Esophagus (tissue), 2 donors: ENCODE results near the gene SLF1. TPM values are rescaled to one million over a fixed set of nuclear protein-coding genes. Genes with fewer than 3 reads are reported as not detected.

Experiments used
- H3K27ac ChIP-seq, 2 donors: one replicate each; pipeline ENCODE4 v1.5.1; 2013; ENCODE audit warnings: low read depth in 2 of 2, mild to moderate bottlenecking in 2 of 2, inconsistent platforms in 1 of 2, low read length in 1 of 2, moderate library complexity in 1 of 2
- H3K27me3 ChIP-seq, 2 donors: one replicate each; pipeline ENCODE4 v1.6.1; 2013; ENCODE audit warnings: low read length in 2 of 2, control low read depth in 1 of 2, mild to moderate bottlenecking in 1 of 2; ENCODE audit not compliant: insufficient read depth in 2 of 2, control insufficient read depth in 1 of 2
- H3K36me3 ChIP-seq, 2 donors: one replicate each; pipeline ENCODE4 v1.6.1; 2013; ENCODE audit warnings: low read length in 1 of 2; ENCODE audit not compliant: control insufficient read depth in 2 of 2, insufficient read depth in 2 of 2
- H3K4me1 ChIP-seq, 2 donors: one replicate each; pipeline ENCODE4 v1.6.1; 2013; ENCODE audit warnings: low read length in 1 of 2; ENCODE audit not compliant: control insufficient read depth in 2 of 2, insufficient read depth in 2 of 2
- H3K4me3 ChIP-seq, 2 donors: one replicate each; pipeline ENCODE4 v1.5.1; 2013; ENCODE audit warnings: low read length in 2 of 2, mild to moderate bottlenecking in 2 of 2, low read depth in 1 of 2, moderate library complexity in 1 of 2
- H3K9me3 ChIP-seq, 2 donors: one replicate each; pipeline ENCODE4 v1.6.1; 2013; ENCODE audit warnings: mild to moderate bottlenecking in 2 of 2, low read depth in 1 of 2, low read length in 1 of 2, moderate library complexity in 1 of 2; ENCODE audit not compliant: control insufficient read depth in 2 of 2, insufficient read depth in 1 of 2
- WGBS, 2 donors: extraction: QIAGEN DNeasy Blood & Tissue Kit; methylation state at CpG; one replicate each; pipeline ENCODE4 v1.1.7; 2013; 5-methylcytosine and 5-hydroxymethylcytosine counted together
- polyA plus RNA-seq, 2 donors: library from polyadenylated mRNA; stranded (reverse); fragments of 200-250 nt; gene quantifications; one replicate each; pipeline ENCODE4 v1.2.3, GENCODE V29; 2013
- donor health status: healthy with polysubstance abuse.
- donor health status: Bipolar disorder and iron deficiency.

SLF1 gene
- polyA plus RNA-seq, 2 donors: 1.8 to 2.2 TPM

GRCh38 chr5:94618029-94618492, 408 bp upstream of the SLF1 start:
- no peaks in the 10 kb centered on the region for H3K27me3 ChIP-seq
- no peaks in the 10 kb centered on the region for H3K4me1 ChIP-seq
- 0% methylated on average over 23 of the region's 23 CpGs for WGBS, 2 donors
- H3K36me3 ChIP-seq: no peaks in the 10 kb centered on the region
- H3K4me3 ChIP-seq: peak overlapping the region; percentile 75 to 93
- peak overlapping the region; percentile 79 to 89 for H3K27ac ChIP-seq
- H3K9me3 ChIP-seq: no peaks in the 10 kb centered on the region

DNA sequence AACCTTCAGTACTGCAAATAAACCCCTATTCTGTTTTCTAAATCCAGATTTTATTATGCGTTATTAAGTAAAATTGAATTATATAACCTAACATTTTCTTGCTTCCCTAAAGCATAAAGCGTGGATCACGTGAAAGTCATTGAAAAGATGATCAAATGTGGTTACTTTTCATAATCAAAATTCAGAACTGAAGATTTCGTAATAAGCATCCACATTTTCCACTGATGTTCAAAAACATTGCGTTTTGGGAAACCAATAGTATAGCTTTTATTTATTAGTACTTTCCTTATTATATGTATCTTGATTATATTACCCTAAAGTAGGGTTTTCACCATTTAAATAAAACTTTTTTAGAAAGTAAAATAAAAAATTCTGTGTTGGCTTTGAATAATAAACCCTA, 1.8 kb downstream of the SLF1 start:
- Histone ChIP-seq H3K27me3 (no peaks in the 10 kb centered on the region), H3K4me1 (no peaks in the 10 kb centered on the region), H3K9me3 (no peaks in the 10 kb centered on the region), H3K36me3 (no peaks in the 10 kb centered on the region), H3K27ac (no peak overlapping the region), H3K4me3 (no peak overlapping the region)
- 92 to 93% methylated on average over 5 of the region's 5 CpGs for WGBS, 2 donors

- Histone ChIP-seq H3K4me1 (no peaks in the 10 kb centered on the region), H3K4me3 (no peak overlapping the region), H3K27me3 (no peaks in the 10 kb centered on the region), H3K9me3 (no peaks in the 10 kb centered on the region), H3K27ac (no peak overlapping the region), H3K36me3 (no peaks in the 10 kb centered on the region)
- 64 to 75% methylated on average over 5 of the region's 5 CpGs for WGBS, 2 donors
Measured at GRCh38 chr5:94621763-94622162, 3.3 kb downstream of the SLF1 start.

- Histone ChIP-seq H3K27me3 (no peaks in the 10 kb centered on the region), H3K36me3 (no peaks in the 10 kb centered on the region), H3K4me3 (no peak overlapping the region), H3K9me3 (no peaks in the 10 kb centered on the region), H3K4me1 (no peaks in the 10 kb centered on the region), H3K27ac (no peak overlapping the region)
Measured at GRCh38 chr5:94623011-94623410, 4.5 kb downstream of the SLF1 start.

GRCh38 chr5:94623877-94624276, 5.4 kb downstream of the SLF1 start:
- no peaks in the 10 kb centered on the region for H3K9me3 ChIP-seq
- H3K4me1 ChIP-seq: no peaks in the 10 kb centered on the region
- no peak overlapping the region for H3K4me3 ChIP-seq
- no peaks in the 10 kb centered on the region for H3K36me3 ChIP-seq
- no peaks in the 10 kb centered on the region for H3K27me3 ChIP-seq
- no peak overlapping the region for H3K27ac ChIP-seq
- 75 to 87% methylated on average over 2 of the region's 2 CpGs for WGBS, 2 donors

DNA sequence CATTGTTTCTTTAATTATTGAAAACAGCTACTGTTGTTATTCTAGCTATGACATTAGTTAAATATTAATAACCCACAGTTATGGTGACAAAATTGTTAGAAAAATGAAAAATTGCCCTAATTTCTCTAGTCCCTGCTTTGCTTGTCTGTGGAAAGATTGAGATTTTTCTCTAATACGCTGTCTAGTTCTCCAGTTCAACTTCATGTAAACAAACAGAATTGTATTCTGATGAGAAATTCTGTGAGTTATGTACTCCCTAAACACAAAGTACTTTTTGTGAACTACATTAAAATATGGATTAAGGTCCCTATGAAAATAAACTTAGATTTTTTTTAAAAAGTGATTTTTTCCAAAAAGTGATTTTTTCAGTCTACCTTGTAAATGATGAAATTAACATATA, 8.7 kb downstream of the SLF1 start:
- WGBS, 2 donors: 76 to 80% methylated on average over 1 of the region's 1 CpG
- H3K4me1 ChIP-seq: no peaks in the 10 kb centered on the region
- no peaks in the 10 kb centered on the region for H3K27me3 ChIP-seq
- H3K4me3 ChIP-seq: no peak overlapping the region
- peaks cover 0 to 2% of the 10 kb centered on the region in 2 donors for H3K36me3 ChIP-seq
- no peak overlapping the region for H3K27ac ChIP-seq
- no peaks in the 10 kb centered on the region for H3K9me3 ChIP-seq

DNA sequence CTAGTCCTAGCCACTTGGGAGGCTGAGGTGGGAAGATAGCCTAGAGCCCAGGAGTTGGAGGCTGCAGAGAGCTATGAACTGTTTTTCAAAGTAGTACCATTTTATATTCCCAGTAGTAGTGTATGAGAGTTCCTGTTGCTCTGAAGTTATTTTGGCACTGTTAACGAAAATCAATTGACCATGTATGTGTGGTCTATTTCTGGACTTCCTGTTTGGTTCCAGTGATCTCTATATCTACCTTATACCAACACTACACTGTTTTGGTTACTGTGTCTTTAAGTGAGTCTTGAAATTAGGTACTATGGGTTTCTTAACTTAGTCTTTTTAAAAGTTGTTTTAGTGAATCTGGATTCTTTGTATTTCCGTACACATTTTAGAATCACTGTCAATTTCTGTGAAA, 13.6 kb downstream of the SLF1 start:
- H3K36me3 ChIP-seq: peaks cover 0 to 2% of the 10 kb centered on the region in 2 donors
- no peaks in the 10 kb centered on the region for H3K9me3 ChIP-seq
- no peak overlapping the region for H3K4me3 ChIP-seq
- no peaks in the 10 kb centered on the region for H3K27me3 ChIP-seq
- no peak overlapping the region for H3K27ac ChIP-seq
- no peaks in the 10 kb centered on the region for H3K4me1 ChIP-seq
- 76 to 78% methylated on average over 2 of the region's 2 CpGs for WGBS, 2 donors

GRCh38 chr5:94640176-94640575, 21.7 kb downstream of the SLF1 start:
- Histone ChIP-seq H3K27me3 (no peaks in the 10 kb centered on the region), H3K4me3 (no peak overlapping the region), H3K9me3 (peaks cover 0 to 4% of the 10 kb centered on the region in 2 donors), H3K36me3 (peaks cover 0 to 3% of the 10 kb centered on the region in 2 donors), H3K4me1 (no peaks in the 10 kb centered on the region), H3K27ac (no peak overlapping the region)
- WGBS, 2 donors: 97% methylated on average over 3 of the region's 3 CpGs

DNA sequence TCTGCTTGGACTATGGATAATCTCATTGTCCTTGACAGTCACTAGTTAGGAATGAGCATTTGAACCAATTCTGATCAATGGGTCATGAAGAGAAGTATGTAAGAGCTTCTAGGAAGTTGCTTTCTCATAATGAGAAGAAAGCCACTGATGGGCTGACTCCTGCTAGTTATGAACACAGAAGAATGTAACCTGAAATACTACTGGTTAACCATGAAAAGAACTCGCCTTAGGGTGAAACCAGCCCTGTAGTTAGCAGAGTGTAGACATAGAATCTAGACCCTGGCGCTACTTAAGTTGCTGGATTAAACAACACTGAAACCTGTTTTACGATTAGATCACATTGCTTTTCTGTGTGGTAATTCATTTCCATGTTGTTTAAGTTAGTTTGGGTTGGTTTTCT, 26.6 kb downstream of the SLF1 start:
- no peaks in the 10 kb centered on the region for H3K27me3 ChIP-seq
- H3K9me3 ChIP-seq: no peaks in the 10 kb centered on the region
- H3K27ac ChIP-seq: no peak overlapping the region
- H3K4me3 ChIP-seq: no peak overlapping the region
- H3K4me1 ChIP-seq: no peaks in the 10 kb centered on the region
- WGBS, 2 donors: 89 to 93% methylated on average over 3 of the region's 3 CpGs
- no peaks in the 10 kb centered on the region for H3K36me3 ChIP-seq

DNA sequence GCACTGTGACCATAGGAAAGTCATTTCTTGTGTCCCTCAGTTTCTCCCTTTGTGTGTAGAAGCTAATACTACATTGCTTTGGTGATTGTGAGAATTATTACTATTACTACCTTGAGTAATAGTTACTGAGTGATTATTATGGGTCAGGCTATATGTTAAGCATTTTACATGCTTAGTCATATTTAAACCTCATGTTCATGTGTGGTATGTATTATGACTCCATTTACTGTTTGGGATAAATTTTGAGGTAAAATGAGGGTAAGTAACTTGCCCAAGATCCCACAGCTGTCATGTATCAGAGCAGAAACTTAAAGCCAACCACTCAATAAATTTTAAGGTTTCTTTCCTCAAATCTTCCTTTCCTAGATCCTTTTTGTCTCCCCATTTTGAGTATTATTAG, 28.3 kb downstream of the SLF1 start:
- no peaks in the 10 kb centered on the region for H3K27me3 ChIP-seq
- no peaks in the 10 kb centered on the region for H3K9me3 ChIP-seq
- H3K4me1 ChIP-seq: no peaks in the 10 kb centered on the region
- H3K27ac ChIP-seq: no peak overlapping the region
- no peak overlapping the region for H3K4me3 ChIP-seq
- H3K36me3 ChIP-seq: no peaks in the 10 kb centered on the region
